Naive thymus-derived CD8-positive, alpha-beta T cell (primary cell): ENCODE measurements around the gene CHST12. TPM values are rescaled to one million over a fixed set of nuclear protein-coding genes. Genes with fewer than 3 reads are reported as not detected.
A peak's percentile ranks its signal among the peaks of the same experiment; 100 is the strongest.
"Not testable (repeated sequence)": the region's sequence is repeated elsewhere in the genome, so short reads cannot be mapped to it uniquely, and the experiment has no call there.

Experiments used
- ATAC-seq, 2 donors: fragments of 150-1000 bp; cut with Tn5 transposase in 1 of 2; sonication (Bioruptor Pico), chemical (Tn5 transposase) in 1 of 2; 1 replicate in 1 of 2; 2 replicates in 1 of 2; pipeline ENCODE4 v1.10.0; 2021; ENCODE audit warnings: mild to moderate bottlenecking in 2 of 2, moderate library complexity in 2 of 2
- POLR2A ChIA-PET: fragments of 350-600 bp; sonication (Branson Sonifier 250); formaldehyde crosslinking; loops from one replicate; lab custom pipeline; 2021; ENCODE audit warnings: antibody characterized with exemption; lab: Charles Lee
- DNase-seq, 10 donors: peaks; one replicate each; pipeline versions ENCODE4 v3.0.0 to v3.0.0-alpha.2; 2020 to 2022
- H3K27ac Mint-ChIP-seq, 10 donors: one replicate each; pipeline ENCODE4 v1.8.0; 2020 to 2022; ENCODE audit warnings: mild to moderate bottlenecking in 10 of 10, mixed read lengths in 10 of 10, moderate library complexity in 4 of 10, inconsistent platforms in 1 of 10
- H3K27me3 Mint-ChIP-seq, 5 donors: one replicate each; pipeline ENCODE4 v1.8.0; 2021 to 2022; ENCODE audit warnings: mixed read lengths in 5 of 5
- H3K36me3 Mint-ChIP-seq, 3 donors: one replicate each; pipeline ENCODE4 v1.8.0; 2020 to 2022; ENCODE audit warnings: mixed read lengths in 3 of 3, mild to moderate bottlenecking in 2 of 3, inconsistent platforms in 1 of 3
- H3K4me1 Mint-ChIP-seq, 4 donors: one replicate each; pipeline ENCODE4 v1.8.0; 2021 to 2022; ENCODE audit warnings: mixed read lengths in 4 of 4
- H3K4me3 Mint-ChIP-seq, 10 donors: one replicate each; pipeline ENCODE4 v1.8.0; 2020 to 2022; ENCODE audit warnings: mild to moderate bottlenecking in 10 of 10, mixed read lengths in 10 of 10, moderate library complexity in 6 of 10, inconsistent platforms in 1 of 10
- H3K9me3 Mint-ChIP-seq, 9 donors: one replicate each; pipeline ENCODE4 v1.8.0; 2020 to 2022; ENCODE audit warnings: mixed read lengths in 9 of 9, mild to moderate bottlenecking in 3 of 9, inconsistent platforms in 1 of 9, moderate library complexity in 1 of 9
- polyA plus RNA-seq, 3 donors: library from polyadenylated mRNA; unstranded; fragments of 300-500 nt; fragmentation: Illumina TruSeq; gene quantifications; one replicate each; pipeline ENCODE4 v1.2.3, GENCODE V29; 2021
- total RNA-seq, 8 experiments: library from RNA in 2 of 8; stranded (reverse) in 2 of 8; gene quantifications; one replicate each; pipeline ENCODE4 v1.2.3 and lab custom pipeline; 2021 to 2026

The CHST12 gene
- total and polyA plus RNA-seq, 5 experiments from 2014 or later, result 8.9 to 21.7 (median 19.2) TPM

DNA sequence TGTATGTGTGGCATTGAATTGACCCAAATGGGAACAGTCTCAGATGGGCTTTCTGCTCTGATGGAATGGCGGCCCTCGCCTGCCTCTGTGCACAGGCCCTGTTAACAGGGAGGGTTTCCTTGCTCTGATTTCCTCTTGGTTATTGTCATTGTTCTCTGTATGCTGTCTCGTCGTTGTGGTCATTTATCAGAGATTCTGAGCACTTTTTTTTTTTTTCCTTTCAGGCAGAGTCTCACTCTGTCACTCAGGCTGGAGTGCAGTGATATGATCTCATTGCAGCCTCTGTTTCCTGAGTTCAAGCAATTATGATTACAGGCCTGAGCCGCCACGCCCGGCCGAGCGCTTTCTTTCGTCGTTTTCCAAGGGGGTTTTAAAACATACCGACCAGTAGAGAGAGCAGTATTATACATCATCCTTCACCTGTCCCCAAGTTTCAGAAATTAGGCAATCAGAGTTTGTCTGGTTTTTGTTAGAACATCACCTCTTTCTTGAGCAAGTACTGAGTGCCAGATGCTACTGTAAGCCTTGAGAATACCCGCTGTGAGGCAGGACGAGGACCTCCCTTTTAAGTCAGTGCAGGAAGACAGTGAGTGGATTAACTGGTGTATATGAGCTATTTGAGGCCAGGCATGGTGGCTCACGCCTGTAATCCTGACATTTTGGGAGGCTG lies 6.5 kb downstream of the CHST12 start:
- H3K4me3 Mint-ChIP-seq, result peak overlapping the region in 9 of 10 donors; percentile 16 to 73 (median 31)
- ATAC-seq, result peak in 1 of 2 donors; percentile 15
- peak overlapping the region in 9 of 10 donors; percentile 35 to 94 (median 86) for H3K27ac Mint-ChIP-seq
- POLR2A ChIA-PET, result no interaction called here
- H3K9me3 Mint-ChIP-seq, result no peaks in the 10 kb centered on the region
- DNase-seq, result no peak
- H3K4me1 Mint-ChIP-seq, result peaks cover 44 to 84% (median 66%) of the 10 kb centered on the region in 4 donors
- H3K27me3 Mint-ChIP-seq, result no peaks in the 10 kb centered on the region
- H3K36me3 Mint-ChIP-seq, result peaks cover 0 to 5% (median 0%) of the 10 kb centered on the region in 3 donors

DNA sequence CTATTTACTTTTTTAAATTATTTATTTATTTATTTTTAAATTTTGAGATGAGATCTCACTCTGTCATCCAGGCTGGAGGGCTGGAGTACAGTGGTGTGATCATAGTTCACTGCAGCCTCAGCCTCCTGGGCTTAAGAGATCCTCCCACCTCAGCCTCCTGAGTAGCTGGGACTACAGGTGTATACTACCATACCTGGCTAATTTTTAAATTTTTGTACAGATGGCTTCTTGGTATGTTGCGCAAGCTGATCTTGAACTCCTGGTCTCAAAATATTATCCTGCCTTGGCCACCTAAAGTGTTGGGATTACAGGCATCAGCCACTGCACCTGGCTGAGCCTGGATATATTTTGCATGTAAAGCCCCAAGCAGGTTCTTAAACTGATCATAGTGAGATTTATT lies 7.6 kb downstream of the CHST12 start:
- POLR2A ChIA-PET, result no interaction called here
- Mint-ChIP-seq H3K27me3 (no peaks in the 10 kb centered on the region), H3K36me3 (peaks cover 0 to 7% (median 2%) of the 10 kb centered on the region in 3 donors), H3K9me3 (no peaks in the 10 kb centered on the region), H3K4me1 (peaks cover 35 to 75% (median 56%) of the 10 kb centered on the region in 4 donors), H3K27ac (peak overlapping the region in 4 of 10 donors; percentile 31 to 87 (median 70)), H3K4me3 (no peak overlapping the region)
- no peak for ATAC-seq
- no peak for DNase-seq

DNA sequence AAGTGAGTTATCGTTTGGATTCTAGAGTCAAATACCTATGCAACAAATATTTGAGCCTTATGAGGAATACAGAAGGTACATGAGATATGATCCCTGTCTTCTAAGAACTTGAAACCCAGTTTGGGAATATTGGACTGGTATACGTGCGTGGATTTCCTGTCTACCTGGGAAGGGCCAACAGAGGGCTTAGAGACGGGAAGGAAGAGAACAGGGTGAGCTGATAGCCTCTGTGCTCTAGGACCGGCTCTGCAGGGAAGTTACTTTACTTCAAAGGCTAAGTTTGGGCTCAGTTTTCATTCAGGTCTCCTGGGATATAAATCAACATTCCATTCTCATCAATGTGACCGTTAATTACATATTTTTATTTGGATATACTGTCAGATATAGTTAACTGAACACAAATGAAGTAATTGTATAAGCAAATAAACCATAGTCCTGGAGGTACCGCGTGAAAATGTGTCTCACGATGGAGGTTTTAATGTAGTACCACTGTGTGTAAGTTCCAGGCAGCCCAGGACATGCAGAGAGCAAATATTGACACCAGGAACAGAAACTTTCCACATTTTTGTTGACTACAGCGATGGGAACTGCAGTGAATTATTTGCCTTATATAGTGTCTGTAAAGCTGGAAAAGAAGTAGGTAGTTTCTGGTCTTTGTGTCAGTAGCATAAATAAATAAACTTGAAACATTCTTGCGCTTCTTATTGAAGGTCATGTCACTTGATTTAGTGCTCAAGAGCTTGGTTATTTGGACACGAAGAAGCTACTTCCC lies 8.6 kb downstream of the CHST12 start:
- ATAC-seq (no peak), DNase-seq (no peak)
- no peak overlapping the region for H3K4me3 Mint-ChIP-seq
- H3K4me1 Mint-ChIP-seq, result peaks cover 35 to 77% (median 56%) of the 10 kb centered on the region in 4 donors
- H3K9me3 Mint-ChIP-seq, result no peaks in the 10 kb centered on the region
- peaks cover 0 to 12% (median 5%) of the 10 kb centered on the region in 3 donors for H3K36me3 Mint-ChIP-seq
- H3K27ac Mint-ChIP-seq, result peak overlapping the region in 4 of 10 donors; percentile 5 to 91 (median 43)
- POLR2A ChIA-PET, result no interaction called here
- no peaks in the 10 kb centered on the region for H3K27me3 Mint-ChIP-seq

DNA sequence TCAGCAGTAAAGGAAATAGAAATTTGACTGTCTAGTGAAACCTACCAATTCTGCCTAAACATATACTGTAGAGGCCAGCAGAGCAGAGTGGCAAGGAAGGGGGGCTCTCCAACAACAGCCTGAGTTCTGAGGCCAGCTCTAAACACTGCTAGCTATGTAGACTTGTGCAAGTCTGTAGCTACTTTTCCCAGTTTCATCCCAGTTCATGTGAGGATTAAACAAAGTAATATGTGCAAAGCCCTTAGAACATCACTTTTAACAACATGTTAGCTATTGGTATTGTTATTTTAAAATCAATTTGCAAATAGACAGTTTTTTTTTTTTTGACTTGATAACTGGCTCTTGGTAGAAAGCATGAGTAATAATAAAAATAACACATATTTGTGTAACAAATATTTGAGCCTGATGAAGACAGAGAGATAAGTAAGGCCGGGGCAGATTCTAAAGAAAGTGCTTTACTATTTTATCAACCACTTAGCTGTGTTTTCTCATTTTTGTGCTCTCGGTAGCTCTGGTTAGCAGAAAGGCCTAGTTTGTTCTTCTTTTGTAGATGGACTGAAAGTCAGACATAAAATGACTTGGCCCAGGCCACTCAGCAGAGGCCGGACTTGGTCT lies 9.3 kb downstream of the CHST12 start:
- H3K27ac Mint-ChIP-seq, result peak overlapping the region in 5 of 10 donors; percentile 5 to 91 (median 60)
- DNase-seq, result no peak
- no peaks in the 10 kb centered on the region for H3K9me3 Mint-ChIP-seq
- peaks cover 0 to 12% (median 5%) of the 10 kb centered on the region in 3 donors for H3K36me3 Mint-ChIP-seq
- H3K27me3 Mint-ChIP-seq, result no peaks in the 10 kb centered on the region
- no peak for ATAC-seq
- POLR2A ChIA-PET, result interaction anchor here (1.7 kb wide), 1 partner anchor 8 kb away, joined by 5 read pairs; no protein-coding TSS in a partner anchor
- H3K4me3 Mint-ChIP-seq, result peak overlapping the region in 1 of 10 donors; percentile 31
- peaks cover 37 to 77% (median 58%) of the 10 kb centered on the region in 4 donors for H3K4me1 Mint-ChIP-seq

DNA sequence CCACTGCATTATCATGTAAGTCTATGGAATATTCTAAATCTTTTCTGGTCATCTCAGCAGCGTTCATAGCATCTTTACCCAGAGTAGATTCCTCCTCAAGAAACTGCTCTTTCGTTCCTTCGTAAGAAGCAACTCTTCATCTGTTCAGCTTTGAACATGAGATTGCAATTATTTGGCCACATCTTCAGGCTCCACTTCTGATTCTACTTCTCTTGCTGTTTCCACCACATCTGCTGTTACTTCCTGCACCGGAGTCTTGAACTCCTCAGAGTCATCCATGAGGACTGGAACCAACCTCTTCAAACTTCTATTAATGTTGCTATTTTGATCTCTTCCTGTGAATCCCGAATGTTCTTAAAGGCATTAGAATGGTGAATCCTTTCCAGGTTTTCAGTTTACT lies 12.7 kb downstream of the CHST12 start:
- Mint-ChIP-seq H3K4me1 (peaks cover 20 to 66% (median 41%) of the 10 kb centered on the region in 4 donors), H3K27ac (peak overlapping the region in 2 of 10 donors; percentile 3 to 27), H3K9me3 (no peaks in the 10 kb centered on the region), H3K4me3 (peak overlapping the region in 1 of 10 donors; percentile 31), H3K27me3 (no peaks in the 10 kb centered on the region), H3K36me3 (peaks cover 0 to 10% (median 6%) of the 10 kb centered on the region in 3 donors)
- ATAC-seq, result no peak
- POLR2A ChIA-PET, result no interaction called here
- DNase-seq, result no peak

DNA sequence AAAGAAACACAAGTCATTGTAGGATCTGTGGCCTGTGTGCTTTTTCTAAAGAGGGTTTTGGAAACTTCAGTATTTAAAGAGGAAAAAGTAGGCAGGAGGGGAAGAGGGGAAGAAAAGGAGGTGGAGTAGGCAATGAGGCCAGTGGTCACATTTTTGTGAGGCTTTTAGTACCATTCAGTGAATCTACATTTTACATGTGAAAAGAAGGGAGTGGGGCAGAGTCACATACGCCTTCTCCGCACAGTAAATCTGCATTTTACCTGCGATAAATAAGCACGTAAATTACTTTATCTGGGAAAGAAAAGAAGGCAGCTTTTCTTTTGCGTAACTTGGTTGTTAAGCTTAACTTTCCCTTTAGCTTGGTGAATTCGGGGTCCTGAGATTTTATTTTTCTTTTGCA lies 13.2 kb downstream of the CHST12 start:
- Mint-ChIP-seq H3K27me3 (no peaks in the 10 kb centered on the region), H3K4me3 (no peak overlapping the region), H3K36me3 (peaks cover 0 to 10% (median 6%) of the 10 kb centered on the region in 3 donors), H3K4me1 (peaks cover 20 to 65% (median 40%) of the 10 kb centered on the region in 4 donors), H3K9me3 (no peaks in the 10 kb centered on the region), H3K27ac (peak overlapping the region in 2 of 10 donors; percentile 46 to 55)
- DNase-seq (no peak), ATAC-seq (no peak)
- POLR2A ChIA-PET, result interaction anchor here (2.4 kb wide), 1 partner anchor 11 kb away, joined by 10 read pairs; no protein-coding TSS in a partner anchor

DNA sequence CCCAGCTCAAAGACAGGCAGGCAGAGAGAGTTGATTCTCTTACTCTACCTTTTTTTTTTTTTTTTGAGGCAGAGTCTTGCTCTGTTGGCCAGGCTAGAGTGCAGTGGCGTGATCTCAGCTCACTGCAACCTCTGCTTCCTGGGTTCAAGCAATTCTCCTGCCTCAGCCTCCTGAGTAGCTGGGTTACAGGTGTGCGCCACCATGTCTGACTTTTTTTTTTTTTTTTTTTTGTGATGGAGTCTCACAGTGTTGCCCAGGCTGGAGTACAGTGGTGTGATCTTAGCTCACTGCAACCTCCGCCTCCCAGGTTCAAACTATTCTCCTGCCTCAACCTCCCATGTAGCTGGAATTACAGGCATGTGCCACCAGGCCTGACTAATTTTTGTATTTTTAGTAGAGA lies 13.8 kb downstream of the CHST12 start:
- not testable (repeated sequence) for H3K4me3 Mint-ChIP-seq, ATAC-seq, H3K27me3 Mint-ChIP-seq, H3K36me3 Mint-ChIP-seq, DNase-seq, H3K9me3 Mint-ChIP-seq
- POLR2A ChIA-PET, result interaction anchor here (1.6 to 2.4 kb wide), 2 partner anchors 10 to 11 kb away, joined by 3 to 10 read pairs; no protein-coding TSS in a partner anchor
- peaks cover 20 to 63% (median 39%) of the 10 kb centered on the region in 4 donors for H3K4me1 Mint-ChIP-seq
- peak overlapping the region in 2 of 10 donors; percentile 75 to 90 for H3K27ac Mint-ChIP-seq

DNA sequence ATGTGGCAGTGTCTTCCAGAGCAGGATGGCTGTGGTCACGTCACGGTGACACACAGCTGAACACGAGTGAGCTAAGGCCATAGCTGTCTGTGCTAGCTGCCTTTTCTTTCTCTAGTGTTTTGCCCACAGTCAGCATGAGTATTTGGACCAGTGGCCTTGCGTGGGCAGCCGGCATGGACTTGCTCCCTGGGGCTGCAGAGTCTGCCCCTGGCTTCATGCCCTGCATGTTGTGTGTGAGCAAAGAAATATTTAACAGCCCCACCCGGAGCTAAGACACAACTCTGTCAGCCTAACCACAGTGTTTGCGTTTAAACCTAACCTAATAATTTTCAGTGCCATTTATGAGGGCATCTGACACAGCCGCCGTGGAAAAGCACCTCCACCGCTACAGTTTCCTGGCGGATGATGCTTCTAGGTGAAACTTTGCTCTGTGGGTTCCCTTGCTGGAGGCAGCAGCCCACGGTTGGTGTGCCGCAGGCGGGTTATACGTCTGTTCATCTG lies 14.6 kb downstream of the CHST12 start:
- ATAC-seq, result peak; percentile 60 to 95
- Mint-ChIP-seq H3K27me3 (no peaks in the 10 kb centered on the region), H3K27ac (peak overlapping the region in 6 of 10 donors; percentile 12 to 90 (median 78)), H3K4me3 (peak overlapping the region in 7 of 10 donors; percentile 25 to 66 (median 57)), H3K36me3 (peaks cover 0 to 10% (median 6%) of the 10 kb centered on the region in 3 donors), H3K4me1 (peaks cover 18 to 62% (median 35%) of the 10 kb centered on the region in 4 donors), H3K9me3 (no peaks in the 10 kb centered on the region)
- DNase-seq, result peak in 6 of 10 donors; percentile 27 to 61 (median 40)
- POLR2A ChIA-PET, result interaction anchor here (1.6 to 2.4 kb wide), 2 partner anchors 9 to 12 kb away, joined by 3 to 10 read pairs; no protein-coding TSS in a partner anchor

DNA sequence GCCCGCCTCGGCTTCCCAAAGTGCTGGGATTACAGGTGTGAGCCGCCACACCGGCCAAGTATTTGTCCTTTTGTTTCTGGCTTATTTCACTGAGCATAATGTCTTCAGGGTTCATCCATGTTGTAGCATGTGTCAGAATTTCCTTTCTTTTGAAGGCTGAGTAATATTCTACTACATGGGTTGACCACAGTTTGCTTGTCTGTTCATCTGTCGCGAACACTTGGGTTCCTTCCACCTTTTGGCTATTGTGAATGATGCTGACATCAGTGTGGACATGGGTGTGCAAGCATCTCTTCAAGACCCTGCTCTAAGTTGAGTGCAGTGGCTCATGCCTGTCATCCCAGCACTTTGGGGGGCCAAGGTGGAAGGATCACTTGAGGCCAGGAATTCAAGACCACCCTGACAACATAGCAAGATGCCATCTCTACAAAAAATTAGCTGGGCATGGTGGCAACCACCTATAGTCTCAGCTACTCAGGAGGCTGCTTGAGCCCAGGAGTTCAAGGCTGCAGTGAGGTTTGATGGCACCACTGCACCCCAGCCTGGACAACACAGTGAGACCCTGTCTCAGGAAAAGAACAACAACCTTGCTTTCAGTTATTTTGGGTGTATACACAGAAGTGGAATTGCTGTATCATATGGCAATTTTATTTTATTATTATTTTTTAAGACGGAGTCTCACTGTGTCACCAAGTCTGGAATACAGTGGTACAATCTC lies 17.0 kb downstream of the CHST12 start:
- Mint-ChIP-seq H3K27me3 (no peaks in the 10 kb centered on the region), H3K27ac (peak overlapping the region in 1 of 10 donors; percentile 20), H3K36me3 (peaks cover 0 to 12% (median 6%) of the 10 kb centered on the region in 3 donors), H3K4me3 (no peak overlapping the region), H3K9me3 (no peaks in the 10 kb centered on the region), H3K4me1 (peaks cover 15 to 58% (median 32%) of the 10 kb centered on the region in 4 donors)
- no peak for ATAC-seq
- no peak for DNase-seq
- POLR2A ChIA-PET, result no interaction called here

DNA sequence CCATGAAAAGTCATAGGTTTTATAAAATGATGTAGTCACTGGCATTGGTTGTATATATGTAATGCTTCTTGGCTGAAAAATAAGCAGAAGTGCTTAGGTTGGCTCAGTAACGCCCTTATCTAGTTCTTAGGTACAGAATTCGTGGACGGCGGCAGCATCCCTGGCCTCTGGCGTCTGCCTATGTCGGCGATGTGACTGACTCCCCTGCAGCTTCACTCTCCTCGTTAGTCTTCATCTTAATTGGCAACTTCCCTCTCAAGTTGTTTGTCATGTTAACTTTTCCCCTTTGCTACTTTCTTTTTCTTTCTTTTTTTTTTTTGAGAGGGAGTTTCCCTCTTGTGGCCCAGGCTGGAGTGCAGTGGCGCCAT lies 18.5 kb downstream of the CHST12 start:
- ATAC-seq, result no peak
- peak overlapping the region in 3 of 10 donors; percentile 18 to 27 (median 19) for H3K27ac Mint-ChIP-seq

DNA sequence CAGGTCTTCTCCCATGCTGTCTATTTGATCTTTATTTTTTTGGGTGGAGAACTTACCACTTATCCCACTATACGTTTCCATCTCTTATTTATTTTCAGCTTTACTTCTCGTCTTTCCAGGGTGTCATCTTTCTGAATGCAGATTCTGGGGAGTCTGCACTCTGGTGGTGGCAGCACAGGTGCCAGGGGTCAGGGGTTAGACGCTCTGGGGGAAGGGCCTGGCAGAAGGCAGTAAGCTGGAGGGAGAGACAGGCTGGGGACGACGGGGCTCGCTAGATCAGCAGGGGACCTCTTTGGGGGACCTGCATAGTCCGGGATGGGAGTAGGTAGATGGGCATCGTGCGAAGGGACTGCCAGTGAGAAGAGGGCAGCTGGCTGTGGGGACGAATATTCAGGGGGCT lies 22.3 kb downstream of the CHST12 start:
- ATAC-seq, result no peak
- POLR2A ChIA-PET, result no interaction called here
- H3K4me3 Mint-ChIP-seq, result no peak overlapping the region
- no peaks in the 10 kb centered on the region for H3K27me3 Mint-ChIP-seq
- peaks cover 0 to 2% (median 0%) of the 10 kb centered on the region in 9 donors for H3K9me3 Mint-ChIP-seq
- peak overlapping the region in 1 of 10 donors; percentile 35 for H3K27ac Mint-ChIP-seq
- no peak for DNase-seq
- peaks cover 8 to 44% (median 12%) of the 10 kb centered on the region in 4 donors for H3K4me1 Mint-ChIP-seq
- peaks cover 0 to 8% (median under 1%) of the 10 kb centered on the region in 3 donors for H3K36me3 Mint-ChIP-seq

More for the DNA sequence above, 18.5 kb downstream of the CHST12 start:
- H3K4me1 Mint-ChIP-seq, result peaks cover 13 to 56% (median 28%) of the 10 kb centered on the region in 4 donors
- no peaks in the 10 kb centered on the region for H3K9me3 Mint-ChIP-seq
- POLR2A ChIA-PET, result interaction anchor here (0.6 to 0.7 kb wide), 2 partner anchors 13 to 93 kb away, joined by 3 to 5 read pairs; no protein-coding TSS in a partner anchor
- DNase-seq, result no peak
- H3K4me3 Mint-ChIP-seq, result no peak overlapping the region
- H3K36me3 Mint-ChIP-seq, result peaks cover 0 to 5% (median 2%) of the 10 kb centered on the region in 3 donors
- no peaks in the 10 kb centered on the region for H3K27me3 Mint-ChIP-seq
